Activated CD8-positive, alpha-beta T cell treated with anti-CD3 and anti-CD28 coated beads, Interleukin-2, amount 10 ng/mL, durations not matched to agents 7 days and 5 days (primary cell): ENCODE data around the gene RBM15B. TPM values are rescaled to one million over a fixed set of nuclear protein-coding genes. Genes with fewer than 3 reads are reported as not detected.

Source experiments
- ATAC-seq: fragments of 150-1000 bp; cut with Tn5 transposase; one replicate; pipeline ENCODE4 v1.10.0; 2021; ENCODE audit warnings: moderate library complexity
- CTCF ChIA-PET: fragments of 350-600 bp; sonication (Branson Sonifier 250); formaldehyde crosslinking; loops from one replicate; lab custom pipeline; 2021; ENCODE audit warnings: antibody characterized with exemption; lab: Charles Lee
- POLR2A ChIA-PET: fragments of 350-600 bp; sonication (Branson Sonifier 250); formaldehyde crosslinking; loops from one replicate; lab custom pipeline; 2021; ENCODE audit warnings: antibody characterized with exemption; lab: Charles Lee
- DNase-seq: peaks from one replicate; pipeline ENCODE4 v3.0.0-alpha.2; 2020
- H3K27ac Mint-ChIP-seq: one replicate; pipeline ENCODE4 v1.8.0; 2021; ENCODE audit warnings: mild to moderate bottlenecking, mixed read lengths
- H3K27me3 Mint-ChIP-seq: one replicate; pipeline ENCODE4 v1.8.0; 2021; ENCODE audit warnings: low read depth, mixed read lengths
- H3K36me3 Mint-ChIP-seq: one replicate; pipeline ENCODE4 v1.8.0; 2021; ENCODE audit warnings: low read depth, mixed read lengths
- H3K4me1 Mint-ChIP-seq: one replicate; pipeline ENCODE4 v1.8.0; 2021; ENCODE audit warnings: low read depth, mixed read lengths
- H3K4me3 Mint-ChIP-seq: one replicate; pipeline ENCODE4 v1.8.0; 2021; ENCODE audit warnings: mild to moderate bottlenecking, mixed read lengths
- H3K9me3 Mint-ChIP-seq: one replicate; pipeline ENCODE4 v1.8.0; 2022; ENCODE audit warnings: mixed read lengths; ENCODE audit not compliant: insufficient read depth
- total RNA-seq, 2 experiments: library from RNA; stranded (reverse); gene quantifications; one replicate each; pipeline ENCODE4 v1.2.3, GENCODE V29; 2021

RBM15B gene
- total RNA-seq, 2 experiments from 2014 or later: 30.7 to 30.8 TPM

GRCh38 chr3:51422211-51422610, 31.1 kb downstream of the RBM15B start:
- H3K36me3 Mint-ChIP-seq: peaks cover 38% of the 10 kb centered on the region
- no peaks in the 10 kb centered on the region for H3K27me3 Mint-ChIP-seq
- no peaks in the 10 kb centered on the region for H3K4me1 Mint-ChIP-seq
- no peaks in the 10 kb centered on the region for H3K9me3 Mint-ChIP-seq
- POLR2A ChIA-PET: no interaction called here
- no peak for ATAC-seq
- H3K4me3 Mint-ChIP-seq: no peak overlapping the region
- no peak overlapping the region for H3K27ac Mint-ChIP-seq
- CTCF ChIA-PET: interaction anchor here (3.5 kb wide), 1 partner anchor 13 kb away, joined by 9 read pairs; no protein-coding TSS in a partner anchor
- DNase-seq: no peak

- no peaks in the 10 kb centered on the region for H3K9me3 Mint-ChIP-seq
- no peaks in the 10 kb centered on the region for H3K4me1 Mint-ChIP-seq
- CTCF ChIA-PET: interaction anchor here (4.8 kb wide), 1 partner anchor 37 kb away, joined by 20 read pairs; no protein-coding TSS in a partner anchor
- peaks cover 33% of the 10 kb centered on the region for H3K36me3 Mint-ChIP-seq
- POLR2A ChIA-PET: no interaction called here
- H3K4me3 Mint-ChIP-seq: no peak overlapping the region
- no peaks in the 10 kb centered on the region for H3K27me3 Mint-ChIP-seq
- ATAC-seq (no peak), DNase-seq (no peak)
- no peak overlapping the region for H3K27ac Mint-ChIP-seq
These were observed 35.8 kb downstream of the RBM15B start for GRCh38 chr3:51426921-51427320.

GRCh38 chr3:51429138-51429537, 38.1 kb downstream of the RBM15B start:
- no peaks in the 10 kb centered on the region for H3K27me3 Mint-ChIP-seq
- H3K27ac Mint-ChIP-seq: no peak overlapping the region
- DNase-seq: no peak
- H3K4me3 Mint-ChIP-seq: no peak overlapping the region
- no peaks in the 10 kb centered on the region for H3K4me1 Mint-ChIP-seq
- peaks cover 35% of the 10 kb centered on the region for H3K36me3 Mint-ChIP-seq
- no peak for ATAC-seq
- H3K9me3 Mint-ChIP-seq: no peaks in the 10 kb centered on the region
- CTCF ChIA-PET: interaction anchor here (1.2 to 4.8 kb wide), 2 partner anchors 15 to 40 kb away, joined by 3 to 20 read pairs; no protein-coding TSS in a partner anchor
- POLR2A ChIA-PET: no interaction called here

- Mint-ChIP-seq H3K4me1 (peaks cover 7% of the 10 kb centered on the region), H3K4me3 (no peak overlapping the region), H3K27ac (no peak overlapping the region), H3K27me3 (no peaks in the 10 kb centered on the region), H3K9me3 (no peaks in the 10 kb centered on the region), H3K36me3 (peaks cover 31% of the 10 kb centered on the region)
- DNase-seq (peak; percentile 11), ATAC-seq (no peak)
- ChIA-PET CTCF (interaction anchor here (0.6 to 2.6 kb wide), 22 partner anchors 9 to 965 kb away, joined by 3 to 41 read pairs (median 5); partner anchors contain the start of genes MANF and RBM15B), POLR2A (no interaction called here)
These were observed 43.0 kb downstream of the RBM15B start for GRCh38 chr3:51434110-51434509.

- Mint-ChIP-seq H3K27ac (peak overlapping the region; percentile 11), H3K36me3 (peaks cover 28% of the 10 kb centered on the region), H3K27me3 (no peaks in the 10 kb centered on the region), H3K9me3 (no peaks in the 10 kb centered on the region), H3K4me3 (no peak overlapping the region), H3K4me1 (peaks cover 7% of the 10 kb centered on the region)
- POLR2A ChIA-PET: no interaction called here
- CTCF ChIA-PET: interaction anchor here (0.6 to 2.6 kb wide), 22 partner anchors 9 to 966 kb away, joined by 3 to 41 read pairs (median 5); partner anchors contain the start of genes MANF and RBM15B
- peak; percentile 94 for ATAC-seq
- peak; percentile 65 for DNase-seq
These were observed 43.8 kb downstream of the RBM15B start for GRCh38 chr3:51434746-51435327.

- no peaks in the 10 kb centered on the region for H3K27me3 Mint-ChIP-seq
- peaks cover 39% of the 10 kb centered on the region for H3K36me3 Mint-ChIP-seq
- H3K27ac Mint-ChIP-seq: no peak overlapping the region
- H3K4me1 Mint-ChIP-seq: peaks cover 14% of the 10 kb centered on the region
- ChIA-PET CTCF (interaction anchor here (1.6 kb wide), 1 partner anchor 47 kb away, joined by 4 read pairs; no protein-coding TSS in a partner anchor), POLR2A (no interaction called here)
- DNase-seq: peak; percentile 10
- no peak overlapping the region for H3K4me3 Mint-ChIP-seq
- ATAC-seq: no peak
- no peaks in the 10 kb centered on the region for H3K9me3 Mint-ChIP-seq
These were observed 46.0 kb downstream of the RBM15B start for GRCh38 chr3:51436998-51437639.

- Mint-ChIP-seq H3K27ac (peak overlapping the region; percentile 51), H3K4me3 (no peak overlapping the region), H3K4me1 (peaks cover 16% of the 10 kb centered on the region), H3K36me3 (peaks cover 31% of the 10 kb centered on the region), H3K9me3 (no peaks in the 10 kb centered on the region), H3K27me3 (no peaks in the 10 kb centered on the region)
- ChIA-PET POLR2A (no interaction called here), CTCF (interaction anchor here (1.0 to 1.5 kb wide), 2 partner anchors 11 to 51 kb away, joined by 5 read pairs; no protein-coding TSS in a partner anchor)
- ATAC-seq (no peak), DNase-seq (peak; percentile 20)
These were observed 50.4 kb downstream of the RBM15B start for GRCh38 chr3:51441282-51442030.

GRCh38 chr3:51445544-51446280, 54.6 kb downstream of the RBM15B start:
- H3K9me3 Mint-ChIP-seq: no peaks in the 10 kb centered on the region
- POLR2A ChIA-PET: no interaction called here
- ATAC-seq (no peak), DNase-seq (no peak)
- peaks cover 18% of the 10 kb centered on the region for H3K4me1 Mint-ChIP-seq
- CTCF ChIA-PET: interaction anchor here (0.8 to 2.2 kb wide), 2 partner anchors 11 to 57 kb away, joined by 3 to 13 read pairs; no protein-coding TSS in a partner anchor
- H3K36me3 Mint-ChIP-seq: peaks cover 38% of the 10 kb centered on the region
- H3K27me3 Mint-ChIP-seq: no peaks in the 10 kb centered on the region
- H3K4me3 Mint-ChIP-seq: no peak overlapping the region
- H3K27ac Mint-ChIP-seq: no peak overlapping the region

Other genes starting within 250 kb of the RBM15B start
- gene MANF, start 6.0 kb upstream of the RBM15B start, total RNA-seq: 100 to 1,000 TPM; 136 to 140 TPM
- gene DCAF1, start 108.7 kb downstream of the RBM15B start, total RNA-seq: 10 to 100 TPM; 35.3 to 36.3 TPM
- 10 to 100 TPM; 28.8 to 28.9 TPM for gene RAD54L2, start 147.4 kb downstream of the RBM15B start, total RNA-seq